Right lobe of liver (tissue), 6 donors: ENCODE measurements around the gene SCAMP2. TPM values are rescaled to one million over a fixed set of nuclear protein-coding genes. Genes with fewer than 3 reads are reported as not detected.
"Not testable (repeated sequence)": the region's sequence is repeated elsewhere in the genome, so short reads cannot be mapped to it uniquely, and the experiment has no call there.

ENCODE experiments used
- ATAC-seq, 4 donors: fragments of 200-7000 bp; cut with Tn5 transposase; one replicate each; pipeline ENCODE4 v1.9.1; 2020; ENCODE audit warnings: mild to moderate bottlenecking in 4 of 4, moderate library complexity in 4 of 4
- DNase-seq, 3 donors: peaks; one replicate each; pipeline ENCODE4 v3.0.0-alpha.2; 2020
- H3K27ac ChIP-seq, 3 donors: fragments of 200-600 bp; one replicate each; pipeline ENCODE4 v1.8.0; 2022
- H3K27me3 ChIP-seq, 2 donors: fragments of 200-600 bp; one replicate each; pipeline ENCODE4 v1.8.0; 2022
- H3K36me3 ChIP-seq, 4 donors: fragments of 200-600 bp; sonication (generic) in 1 of 4; one replicate each; pipeline versions ENCODE4 v1.5.1 to v1.8.0; 2017 to 2022; ENCODE audit warnings: control low read depth in 1 of 4
- H3K4me1 ChIP-seq, 4 donors: fragments of 200-600 bp; sonication (generic) in 1 of 4; one replicate each; pipeline versions ENCODE4 v1.5.1 to v1.8.0; 2017 to 2022; ENCODE audit warnings: control low read depth in 1 of 4
- H3K4me3 ChIP-seq, 3 donors: fragments of 200-600 bp; one replicate each; pipeline ENCODE4 v1.8.0; 2022
- H3K9me3 ChIP-seq, 4 donors: fragments of 200-600 bp; sonication (generic) in 1 of 4; one replicate each; pipeline versions ENCODE4 v1.5.1 to v1.8.0; 2017 to 2022; ENCODE audit warnings: control low read depth in 1 of 4
- POLR2A ChIP-seq: fragments of 450-650 bp; IDR thresholded peaks from one replicate; pipeline ENCODE4 v1.6.1; 2017; ENCODE audit warnings: antibody characterized with exemption, mild to moderate bottlenecking
- WGBS: methylation state at CpG from one replicate; pipeline ENCODE4 v1.1.6; 2018; ENCODE audit warnings: low coverage, low lambda C conversion rate; ENCODE audit not compliant: insufficient coverage; ENCODE audit errors: missing lambda C conversion rate; 5-methylcytosine and 5-hydroxymethylcytosine counted together
- intact Hi-C, 2 donors: fragments of 100-400 bp; cut with DNase I; formaldehyde crosslinking; loops; one replicate each; pipeline versions ENCODE4 v1.11.2 to v1.14.1; 2022
- total RNA-seq, 6 experiments: library from RNA; depleted of rRNA in 2 of 6; stranded (reverse); fragments of >200 nt in 2 of 6; fragmentation: NEBNext Ultra II Directional in 3 of 6; extraction: Animal tissue kit (Norgen Biotek cat#: 25700) in 3 of 6; gene quantifications; one replicate each; pipeline versions ENCODE4 v1.1.0 to v1.2.4, GENCODE V29; 2016 to 2023
- TF ChIP-seq, protein P1 (sequence below), 4 donors: fragments of 200-600 bp in 3 of 4; fragments of 450-650 bp in 1 of 4; IDR thresholded peaks; one replicate each; pipeline versions ENCODE4 v1.5.1 to v1.8.0; 2016 to 2022; ENCODE audit warnings: antibody characterized with exemption in 4 of 4, mild to moderate bottlenecking in 2 of 4
- donor health status: DM: no; HTN: yes; CAD: no.
- donor health status: DM: no; HTN: no; CAD: no.
- donor health status: DM: no; HTN: no; CAD: no.
- donor health status: DM: no; HTN: yes; CAD: no.
- donor health status: DM: no; HTN: yes; CAD: no.

Gene SCAMP2
- total RNA-seq, 6 experiments from 2014 or later: 33.9 to 45.9 (median 41.7) TPM

DNA sequence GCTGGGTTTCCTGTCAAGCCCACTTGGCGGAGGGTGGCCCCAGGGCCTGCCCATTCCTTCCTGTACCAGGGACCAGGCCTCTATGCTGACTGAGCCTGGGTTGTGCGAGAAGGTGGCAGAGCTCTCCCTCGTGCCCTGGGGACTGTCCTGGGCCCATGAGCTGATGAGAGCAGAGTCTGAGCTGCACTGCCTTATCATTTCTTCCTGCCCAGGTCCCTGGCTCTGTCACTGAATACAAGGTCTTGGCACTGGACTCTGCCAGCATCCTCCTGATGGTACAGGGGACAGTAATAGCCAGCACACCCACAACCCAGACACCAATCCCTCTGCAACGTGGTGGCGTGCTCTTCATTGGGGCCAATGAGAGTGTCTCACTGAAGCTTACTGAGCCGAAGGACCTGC lies 24.1 kb upstream of the SCAMP2 start:
- ATAC-seq (no peak), DNase-seq (no peak)
- H3K27me3 ChIP-seq: no peaks in the 10 kb centered on the region
- peaks cover 0 to 15% (median 0%) of the 10 kb centered on the region in 4 donors for H3K4me1 ChIP-seq
- H3K27ac ChIP-seq: no peak overlapping the region
- peaks cover 0 to 25% (median 2%) of the 10 kb centered on the region in 4 donors for H3K36me3 ChIP-seq
- no peak overlapping the region for H3K4me3 ChIP-seq
- no peak for TF ChIP-seq POLR2A
- TF ChIP-seq, protein P1, sequence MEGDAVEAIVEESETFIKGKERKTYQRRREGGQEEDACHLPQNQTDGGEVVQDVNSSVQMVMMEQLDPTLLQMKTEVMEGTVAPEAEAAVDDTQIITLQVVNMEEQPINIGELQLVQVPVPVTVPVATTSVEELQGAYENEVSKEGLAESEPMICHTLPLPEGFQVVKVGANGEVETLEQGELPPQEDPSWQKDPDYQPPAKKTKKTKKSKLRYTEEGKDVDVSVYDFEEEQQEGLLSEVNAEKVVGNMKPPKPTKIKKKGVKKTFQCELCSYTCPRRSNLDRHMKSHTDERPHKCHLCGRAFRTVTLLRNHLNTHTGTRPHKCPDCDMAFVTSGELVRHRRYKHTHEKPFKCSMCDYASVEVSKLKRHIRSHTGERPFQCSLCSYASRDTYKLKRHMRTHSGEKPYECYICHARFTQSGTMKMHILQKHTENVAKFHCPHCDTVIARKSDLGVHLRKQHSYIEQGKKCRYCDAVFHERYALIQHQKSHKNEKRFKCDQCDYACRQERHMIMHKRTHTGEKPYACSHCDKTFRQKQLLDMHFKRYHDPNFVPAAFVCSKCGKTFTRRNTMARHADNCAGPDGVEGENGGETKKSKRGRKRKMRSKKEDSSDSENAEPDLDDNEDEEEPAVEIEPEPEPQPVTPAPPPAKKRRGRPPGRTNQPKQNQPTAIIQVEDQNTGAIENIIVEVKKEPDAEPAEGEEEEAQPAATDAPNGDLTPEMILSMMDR (IDR thresholded peaks at IDR 0.05): no peak
- no peaks in the 10 kb centered on the region for H3K9me3 ChIP-seq
- no CpG with 5 or more reads among the region's 6 CpGs for WGBS
- intact Hi-C loops: no loop called here

DNA sequence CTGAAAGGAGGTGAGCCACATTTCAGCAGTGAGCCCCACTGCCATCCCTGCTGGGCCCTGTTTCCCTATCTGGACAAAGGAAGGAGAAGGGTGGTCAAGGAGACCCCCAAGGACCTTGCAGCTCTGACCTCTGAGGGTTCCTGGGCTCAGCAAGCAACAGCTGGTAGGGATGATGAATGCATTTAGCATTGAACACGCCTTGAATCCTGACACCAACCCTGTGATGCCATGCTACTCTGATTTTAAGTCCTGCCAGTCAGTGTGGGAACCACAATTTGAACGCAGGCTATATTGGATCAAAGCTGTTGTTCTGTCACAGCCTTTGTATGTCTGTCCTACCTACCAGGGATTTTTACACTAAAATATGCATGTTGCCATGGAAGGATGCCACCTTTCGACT lies 23.2 kb upstream of the SCAMP2 start:
- peaks cover 0 to 21% (median 3%) of the 10 kb centered on the region in 4 donors for H3K4me1 ChIP-seq
- no peaks in the 10 kb centered on the region for H3K27me3 ChIP-seq
- H3K36me3 ChIP-seq: peaks cover 0 to 21% (median 0%) of the 10 kb centered on the region in 4 donors
- TF ChIP-seq, protein P1 (IDR thresholded peaks at IDR 0.05): no peak
- TF ChIP-seq POLR2A: no peak
- H3K27ac ChIP-seq: no peak overlapping the region
- H3K4me3 ChIP-seq: no peak overlapping the region
- 100% methylated on average over 2 of the region's 3 CpGs for WGBS
- ATAC-seq: no peak
- H3K9me3 ChIP-seq: no peaks in the 10 kb centered on the region
- intact Hi-C loops: no loop called here
- no peak for DNase-seq

DNA sequence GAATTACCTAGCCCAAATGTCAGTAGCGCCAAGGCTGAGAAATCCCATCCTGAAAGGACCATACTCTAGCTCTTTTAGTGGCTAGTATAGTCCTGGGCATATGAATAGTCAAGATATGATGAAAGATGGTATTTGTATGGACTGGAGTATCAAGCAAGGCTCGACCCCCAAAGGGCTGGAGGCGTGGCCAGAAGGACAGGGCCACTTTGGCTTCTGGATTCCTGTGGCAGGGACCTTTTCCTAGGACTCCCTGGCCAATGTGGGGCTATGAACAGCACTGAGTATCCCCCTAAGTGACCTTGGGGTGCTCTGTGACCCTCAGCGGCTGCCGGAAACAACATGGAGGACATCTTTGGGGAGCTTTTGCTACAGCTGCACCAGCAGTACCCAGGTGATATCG lies 22.7 kb upstream of the SCAMP2 start:
- TF ChIP-seq POLR2A: no peak
- TF ChIP-seq, protein P1 (IDR thresholded peaks at IDR 0.05): no peak
- no peak overlapping the region for H3K4me3 ChIP-seq
- DNase-seq: no peak
- peaks cover 0 to 21% (median 0%) of the 10 kb centered on the region in 4 donors for H3K36me3 ChIP-seq
- no peaks in the 10 kb centered on the region for H3K9me3 ChIP-seq
- H3K4me1 ChIP-seq: peaks cover 0 to 24% (median 6%) of the 10 kb centered on the region in 4 donors
- H3K27me3 ChIP-seq: no peaks in the 10 kb centered on the region
- H3K27ac ChIP-seq: no peak overlapping the region
- WGBS: 96% methylated on average over 4 of the region's 6 CpGs
- intact Hi-C loops: no loop called here
- no peak for ATAC-seq

DNA sequence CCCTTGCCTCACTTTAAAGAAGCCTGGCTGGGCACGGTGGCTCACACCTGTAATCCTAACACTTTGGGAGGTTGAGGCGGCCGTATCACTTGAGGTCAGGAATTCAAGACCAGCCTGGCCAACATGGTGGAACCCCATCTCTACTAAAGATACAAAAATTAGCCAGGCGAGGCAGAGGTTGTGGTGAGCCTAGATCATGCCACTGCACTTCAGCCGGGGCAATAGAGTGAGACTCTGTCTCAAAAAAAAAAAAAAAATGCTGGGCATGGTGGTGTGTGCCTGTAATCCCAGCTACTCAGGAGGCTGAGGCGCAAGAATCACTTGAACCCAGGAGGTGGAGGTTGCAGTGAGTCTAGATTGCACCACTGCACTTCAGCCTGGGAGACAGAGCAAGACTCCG lies 21.2 kb upstream of the SCAMP2 start:
- Histone ChIP-seq H3K4me1 (peaks cover 0 to 29% (median 8%) of the 10 kb centered on the region in 4 donors), H3K36me3 (peaks cover 0 to 11% (median 0%) of the 10 kb centered on the region in 4 donors)
- H3K9me3 ChIP-seq, DNase-seq, ATAC-seq, H3K27ac ChIP-seq, H3K4me3 ChIP-seq, H3K27me3 ChIP-seq, intact Hi-C loops: not testable (repeated sequence)
- WGBS: 89% methylated on average over 3 of the region's 7 CpGs

DNA sequence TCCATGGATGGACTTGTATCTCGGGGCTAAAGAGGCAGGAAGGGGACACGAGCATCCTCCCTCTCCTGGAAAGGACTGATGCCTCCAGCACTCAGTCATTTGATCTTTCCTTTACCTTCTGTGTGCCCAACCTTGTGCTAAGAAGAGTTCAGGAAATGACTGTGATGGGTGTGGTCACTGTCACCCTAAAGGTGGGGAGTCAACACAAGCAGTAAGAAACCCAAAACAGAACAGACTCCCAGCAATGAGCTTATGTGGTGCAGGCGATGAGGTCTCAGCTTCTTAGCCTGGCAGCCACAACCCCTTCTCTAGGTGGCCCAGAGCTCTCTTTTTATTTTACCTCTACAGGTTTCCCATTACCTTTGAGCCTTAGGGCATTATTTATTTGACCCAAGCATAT lies 20.5 kb upstream of the SCAMP2 start:
- no peaks in the 10 kb centered on the region for H3K27me3 ChIP-seq
- DNase-seq (no peak), ATAC-seq (no peak)
- 82% methylated on average over 2 of the region's 3 CpGs for WGBS
- no peak for TF ChIP-seq POLR2A
- TF ChIP-seq, protein P1 (IDR thresholded peaks at IDR 0.05): no peak
- no peak overlapping the region for H3K27ac ChIP-seq
- peaks cover 0 to 29% (median 8%) of the 10 kb centered on the region in 4 donors for H3K4me1 ChIP-seq
- peaks cover 0 to 11% (median 0%) of the 10 kb centered on the region in 4 donors for H3K36me3 ChIP-seq
- intact Hi-C loops: no loop called here
- no peak overlapping the region for H3K4me3 ChIP-seq
- no peaks in the 10 kb centered on the region for H3K9me3 ChIP-seq
